ENCODE data around the gene C17orf67. TPM values are rescaled to one million over a fixed set of nuclear protein-coding genes. Genes with fewer than 3 reads are reported as not detected.

Gene C17orf67
- total and polyA plus RNA-seq, 2 of the 13 experiments (the other 11 are each of a cell fraction or from before 2014, with no cell fraction given) = 0.41 to 0.86 TPM

GRCh38 chr17:56833809-56834379, at the start of gene C17orf67, which contains the start of gene DGKE (continued):
- TF ChIP-seq ZNF646 (CRISPR knock-in tag; IDR thresholded peaks at IDR 0.05) = no peak
- TF ChIP-seq ZNF563 (CRISPR knock-in tag; IDR thresholded peaks at IDR 0.05) = peak; percentile 75
- no peak for TF ChIP-seq ZNF350 (CRISPR knock-in tag; IDR thresholded peaks at IDR 0.05; ENCODE audit: borderline replicate concordance, low read depth)
- 0 out of 2 replicates have a peak, but pooled peaks have one; percentile 53 for TF ChIP-seq FOXC1 (CRISPR knock-in tag; IDR thresholded peaks at IDR 0.05; ENCODE audit: borderline replicate concordance)
- TF ChIP-seq KDM2A (CRISPR knock-in tag; IDR thresholded peaks at IDR 0.05; ENCODE audit: borderline replicate concordance, low read depth) = no peak
- TF ChIP-seq RFX3 (CRISPR knock-in tag; IDR thresholded peaks at IDR 0.05) = no peak
- TF ChIP-seq HHEX (CRISPR knock-in tag; IDR thresholded peaks at IDR 0.05) = no peak
- TF ChIP-seq HOXA3 (CRISPR knock-in tag; IDR thresholded peaks at IDR 0.05) = peak; percentile 58
- no peak for TF ChIP-seq ZNF629 (CRISPR knock-in tag; conservative IDR thresholded peaks at IDR 0.05)
- TF ChIP-seq ZNF251 (CRISPR knock-in tag; IDR thresholded peaks at IDR 0.05) = no peak
- TF ChIP-seq NCOA2 (CRISPR knock-in tag; IDR thresholded peaks at IDR 0.05) = no peak; the same call in 1 of the 2 replicates
- no peak for TF ChIP-seq ARNT (IDR thresholded peaks at IDR 0.05)
- TF ChIP-seq AHDC1 (CRISPR knock-in tag; IDR thresholded peaks at IDR 0.05; ENCODE audit: borderline replicate concordance) = no peak
- TF ChIP-seq NFE2L1 (CRISPR knock-in tag; IDR thresholded peaks at IDR 0.05; ENCODE audit: borderline replicate concordance) = no peak
- TF ChIP-seq TCF7 (IDR thresholded peaks at IDR 0.05; ENCODE audit: low read depth) = no peak
- peak; percentile 96 for TF ChIP-seq RNF2 (conservative IDR thresholded peaks at IDR 0.05; ENCODE audit: low read depth)
- TF ChIP-seq EP300 (IDR thresholded peaks at IDR 0.05; ENCODE audit: low read depth in 2 of 2, low read length in 2 of 2) = no peak
- TF ChIP-seq EP300 (CRISPR knock-in tag; IDR thresholded peaks at IDR 0.05; ENCODE audit: borderline replicate concordance) = no peak
- no peak for TF ChIP-seq BCL6 (CRISPR knock-in tag; IDR thresholded peaks at IDR 0.05)
